CD4-positive, alpha-beta T cell treated with Interleukin-2 at 100 ng/mL for 4 hours (primary cell): ENCODE data around the gene EIF4A2.
"Not testable (repeated sequence)": the region's sequence is repeated elsewhere in the genome, so short reads cannot be mapped to it uniquely, and the experiment has no call there.

Experiments
- DNase-seq: peaks from one replicate; pipeline ENCODE4 v3.0.0-alpha.2; 2020; ENCODE audit warnings: low spot score

Gene EIF4A2

DNA sequence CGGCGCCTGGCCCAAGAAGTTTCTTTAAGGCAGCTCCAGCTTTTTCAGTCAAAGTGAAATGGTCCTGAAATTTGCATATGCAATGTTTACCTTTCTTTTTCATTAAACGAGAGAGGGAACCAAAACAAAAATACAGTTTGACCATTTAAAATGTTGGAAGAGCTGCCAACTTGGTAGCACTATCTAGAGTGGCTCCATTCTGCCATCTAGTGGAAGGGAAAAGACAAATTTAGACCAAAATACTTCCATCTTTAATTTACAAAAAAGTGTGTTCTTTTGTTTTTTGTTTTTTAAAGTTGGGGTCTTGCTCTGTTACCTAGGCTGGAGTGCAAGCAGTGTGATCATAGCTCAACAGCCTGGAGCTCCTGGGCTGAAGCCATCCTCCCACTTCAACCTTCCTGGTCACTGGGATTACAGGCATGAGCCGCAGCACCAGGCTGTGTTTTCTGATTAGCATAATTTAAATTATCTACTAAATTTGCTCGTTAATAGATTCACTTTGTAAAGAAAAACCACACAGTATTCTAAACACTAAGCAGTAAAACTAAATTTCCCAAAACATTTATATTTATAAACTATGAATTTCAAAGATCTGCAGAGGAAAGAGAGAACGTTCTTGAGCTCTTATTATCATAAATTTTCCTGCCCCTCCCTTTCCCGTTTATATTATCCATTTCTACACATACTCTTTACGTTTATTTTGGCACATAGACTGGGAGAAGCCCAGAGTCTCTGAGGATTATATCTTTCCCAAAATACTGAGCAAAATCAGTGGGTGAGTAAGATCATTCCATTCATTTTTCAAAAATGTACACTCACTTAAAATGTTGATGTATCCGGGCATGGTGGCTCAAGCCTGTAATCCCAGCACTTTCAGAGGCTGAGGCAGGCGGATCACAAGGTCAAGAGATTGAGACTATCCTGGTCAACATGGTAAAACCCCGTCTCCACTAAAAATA is 38.3 kb downstream of the EIF4A2 start:
- peak; percentile 68 for DNase-seq

DNA sequence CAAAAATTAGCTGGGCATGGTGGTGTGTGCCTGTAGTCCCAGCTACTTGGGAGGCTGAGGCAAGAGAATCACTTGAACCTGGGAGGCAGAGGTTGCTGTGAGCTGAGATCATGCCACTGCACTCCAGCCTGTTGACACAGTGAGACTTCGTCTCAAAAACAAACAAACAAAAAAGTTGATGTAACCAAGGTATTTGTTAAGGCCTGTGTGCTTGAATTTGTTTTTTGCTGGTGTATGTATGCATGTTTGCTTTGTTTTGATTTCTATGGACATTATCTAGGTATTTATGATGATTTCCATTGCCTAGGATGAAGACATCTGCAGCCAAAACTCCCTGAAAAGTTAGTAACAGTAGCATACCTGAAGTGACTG is 39.0 kb downstream of the EIF4A2 start:
- DNase-seq, result not testable (repeated sequence)

DNA sequence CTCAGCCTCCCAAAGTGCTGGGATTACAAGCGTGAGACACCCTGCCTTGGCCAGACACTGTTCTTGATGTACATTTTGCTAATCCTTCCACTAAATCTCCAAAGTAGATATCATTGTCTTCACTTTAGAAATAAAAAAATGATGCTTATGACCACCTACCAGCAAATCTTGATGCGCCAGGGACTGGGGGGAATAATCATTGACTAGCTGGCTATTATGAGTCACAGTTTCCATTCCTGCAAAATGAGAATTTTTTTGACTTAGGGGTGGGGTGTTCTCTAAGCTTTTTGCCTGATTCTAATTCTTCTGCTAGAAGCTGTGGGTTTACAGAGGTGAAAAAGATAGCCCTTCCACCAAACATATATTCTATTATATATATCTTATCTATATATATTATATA is 40.0 kb downstream of the EIF4A2 start:
- no peak for DNase-seq

DNA sequence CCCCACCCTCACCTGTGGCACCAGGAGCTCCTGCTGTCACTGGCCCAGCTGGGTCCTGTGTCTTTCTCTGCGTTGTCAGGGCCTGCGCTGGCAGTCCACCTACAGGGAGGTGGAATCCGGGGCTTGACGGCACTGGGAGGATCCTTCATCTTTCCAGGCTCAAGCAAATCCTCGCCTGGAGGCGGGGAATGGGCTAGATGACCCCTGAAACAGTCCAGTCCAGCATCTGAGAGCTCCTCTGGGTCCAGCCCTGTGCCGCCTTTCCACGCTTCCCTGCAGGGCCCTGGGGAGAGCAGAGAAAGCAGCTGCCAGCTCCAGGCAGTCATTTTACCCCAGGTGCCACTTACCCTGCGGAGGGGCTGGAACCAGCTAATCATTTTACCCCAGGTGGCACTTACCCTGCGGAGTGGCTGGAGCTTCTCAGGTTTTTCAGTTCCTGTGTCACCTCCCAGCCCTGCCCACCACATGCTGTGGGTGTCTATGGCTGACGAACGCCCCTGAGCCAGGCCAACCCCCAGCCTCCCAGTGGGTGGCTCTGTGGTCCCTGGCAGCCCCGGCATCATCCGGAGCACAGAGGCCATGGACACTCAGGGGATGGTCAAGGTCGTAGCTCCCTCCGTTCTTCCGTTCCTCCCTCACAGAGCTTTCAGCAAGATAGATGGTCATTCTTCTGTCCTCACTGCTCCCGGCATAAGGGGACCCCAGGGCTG is 41.2 kb downstream of the EIF4A2 start:
- DNase-seq, result no peak

- DNase-seq, result no peak
Measured at GRCh38 chr3:186825294-186825821, 42.0 kb downstream of the EIF4A2 start.

- DNase-seq, result no peak
Measured at GRCh38 chr3:186825872-186826409, 42.6 kb downstream of the EIF4A2 start.

GRCh38 chr3:186826410-186826975 is 43.1 kb downstream of the EIF4A2 start:
- DNase-seq, result no peak

- DNase-seq, result peak; percentile 87
Measured at GRCh38 chr3:186826976-186827857, 43.8 kb downstream of the EIF4A2 start.

DNA sequence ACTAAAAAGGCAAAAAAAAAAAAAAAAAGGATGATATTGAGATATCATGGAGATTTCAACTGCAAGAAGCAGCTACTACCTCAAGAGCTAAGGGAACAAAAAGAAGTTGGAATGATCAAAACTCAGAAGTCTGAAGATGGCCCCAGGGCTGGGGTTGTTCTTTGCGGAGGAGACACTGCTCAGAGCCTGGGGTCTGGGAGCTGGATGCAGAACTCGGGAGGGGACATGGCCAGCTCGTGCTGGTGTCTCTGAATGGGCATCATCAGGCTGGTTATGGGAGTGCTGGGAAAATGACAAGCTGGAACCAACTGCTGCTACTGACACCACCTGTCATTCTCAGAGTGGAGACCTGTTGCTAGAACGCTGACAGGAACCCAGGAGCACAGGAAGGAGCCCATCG is 45.0 kb downstream of the EIF4A2 start:
- DNase-seq, result no peak

GRCh38 chr3:186831798-186832197 is 48.4 kb downstream of the EIF4A2 start:
- DNase-seq, result no peak

- DNase-seq, result no peak
Measured at GRCh38 chr3:186832276-186832675, 48.9 kb downstream of the EIF4A2 start.
